GM21367 (cell line): ENCODE results near the gene NBAS.
A peak's percentile ranks its signal among the peaks of the same experiment; 100 is the strongest.

Experiments
- ATAC-seq: cut with Tn5 transposase; IDR thresholded peaks from one replicate; pipeline ENCODE4 v1.9.1; 2021; ENCODE audit not compliant: unreplicated experiment

The NBAS gene

GRCh38 chr2:15560988-15561573 lies at the start of gene NBAS:
Gene NBAS (minus strand): TSS chr2:15561334. CDS start chr2:15561304, 30 bp downstream.
- peak; percentile 91 for ATAC-seq

- ATAC-seq, result no peak
Measured at GRCh38 chr2:15610430-15610952, 49.4 kb upstream of the NBAS start.

- no peak for ATAC-seq
Measured at GRCh38 chr2:15609341-15610042, 48.4 kb upstream of the NBAS start.

GRCh38 chr2:15608392-15608761 lies 47.2 kb upstream of the NBAS start:
- ATAC-seq, result no peak

GRCh38 chr2:15607709-15608391 lies 46.7 kb upstream of the NBAS start:
- ATAC-seq, result no peak

GRCh38 chr2:15606481-15607441 lies 45.6 kb upstream of the NBAS start:
- no peak for ATAC-seq

- ATAC-seq, result no peak
Measured at GRCh38 chr2:15605721-15606120, 44.6 kb upstream of the NBAS start.

- no peak for ATAC-seq
Measured at GRCh38 chr2:15603948-15604347, 42.8 kb upstream of the NBAS start.

- no peak for ATAC-seq
Measured at GRCh38 chr2:15603044-15603765, 42.1 kb upstream of the NBAS start.

GRCh38 chr2:15602393-15602792 lies 41.3 kb upstream of the NBAS start:
- no peak for ATAC-seq

GRCh38 chr2:15601681-15602080 lies 40.5 kb upstream of the NBAS start:
- no peak for ATAC-seq

GRCh38 chr2:15599994-15600393 lies 38.9 kb upstream of the NBAS start:
- no peak for ATAC-seq

- ATAC-seq, result no peak
Measured at GRCh38 chr2:15596968-15597367, 35.8 kb upstream of the NBAS start.

GRCh38 chr2:15596350-15596749 lies 35.2 kb upstream of the NBAS start:
- ATAC-seq, result no peak

- ATAC-seq, result no peak
Measured at GRCh38 chr2:15595936-15596335, 34.8 kb upstream of the NBAS start.

- ATAC-seq, result no peak
Measured at GRCh38 chr2:15595342-15595905, 34.3 kb upstream of the NBAS start.

GRCh38 chr2:15594291-15595256 lies 33.4 kb upstream of the NBAS start:
- ATAC-seq, result no peak

- no peak for ATAC-seq
Measured at GRCh38 chr2:15593327-15593705, 32.2 kb upstream of the NBAS start.
